ENCODE data around the gene NCLN. TPM values are rescaled to one million over a fixed set of nuclear protein-coding genes. Genes with fewer than 3 reads are reported as not detected.
A peak's percentile ranks its signal among the peaks of the same experiment; 100 is the strongest.

Gene NCLN
- total and polyA plus RNA-seq, 9 of the 15 experiments (the other 6 are each of a cell fraction or from before 2014, with no cell fraction given): 3.8 to 126 (median 39.6) TPM

GRCh38 chr19:3146677-3147100 lies 39.0 kb upstream of the NCLN start (continued):
- TF ChIP-seq RAD21 (CRISPR knock-in tag; conservative IDR thresholded peaks at IDR 0.05 in 1 of 2, IDR thresholded peaks at IDR 0.05 in 1 of 2): peak; percentile 40 to 70
- TF ChIP-seq, protein P1, sequence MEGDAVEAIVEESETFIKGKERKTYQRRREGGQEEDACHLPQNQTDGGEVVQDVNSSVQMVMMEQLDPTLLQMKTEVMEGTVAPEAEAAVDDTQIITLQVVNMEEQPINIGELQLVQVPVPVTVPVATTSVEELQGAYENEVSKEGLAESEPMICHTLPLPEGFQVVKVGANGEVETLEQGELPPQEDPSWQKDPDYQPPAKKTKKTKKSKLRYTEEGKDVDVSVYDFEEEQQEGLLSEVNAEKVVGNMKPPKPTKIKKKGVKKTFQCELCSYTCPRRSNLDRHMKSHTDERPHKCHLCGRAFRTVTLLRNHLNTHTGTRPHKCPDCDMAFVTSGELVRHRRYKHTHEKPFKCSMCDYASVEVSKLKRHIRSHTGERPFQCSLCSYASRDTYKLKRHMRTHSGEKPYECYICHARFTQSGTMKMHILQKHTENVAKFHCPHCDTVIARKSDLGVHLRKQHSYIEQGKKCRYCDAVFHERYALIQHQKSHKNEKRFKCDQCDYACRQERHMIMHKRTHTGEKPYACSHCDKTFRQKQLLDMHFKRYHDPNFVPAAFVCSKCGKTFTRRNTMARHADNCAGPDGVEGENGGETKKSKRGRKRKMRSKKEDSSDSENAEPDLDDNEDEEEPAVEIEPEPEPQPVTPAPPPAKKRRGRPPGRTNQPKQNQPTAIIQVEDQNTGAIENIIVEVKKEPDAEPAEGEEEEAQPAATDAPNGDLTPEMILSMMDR (IDR thresholded peaks at IDR 0.05 in 2 of 3, conservative IDR thresholded peaks at IDR 0.05 in 1 of 3; ENCODE audit: insufficient read depth in 2 of 3, low read depth in 1 of 3, low read length in 3 of 3): peak; percentile 69 to 93 (median 88)
- TF ChIP-seq KDM1A (IDR thresholded peaks at IDR 0.05): peak; percentile 93 to 96
- peak; percentile 38; the same call in 1 of the 2 replicates for TF ChIP-seq GATAD2B (IDR thresholded peaks at IDR 0.05; ENCODE audit: borderline replicate concordance)
- TF ChIP-seq ZNF830 (CRISPR knock-in tag; IDR thresholded peaks at IDR 0.05): no peak
- TF ChIP-seq CBX1 (IDR thresholded peaks at IDR 0.05; ENCODE audit: low read depth): peak; percentile 96; the same call in 1 of the 2 replicates
- TF ChIP-seq NFIC (IDR thresholded peaks at IDR 0.05): peak; percentile 67
- TF ChIP-seq, protein P2, sequence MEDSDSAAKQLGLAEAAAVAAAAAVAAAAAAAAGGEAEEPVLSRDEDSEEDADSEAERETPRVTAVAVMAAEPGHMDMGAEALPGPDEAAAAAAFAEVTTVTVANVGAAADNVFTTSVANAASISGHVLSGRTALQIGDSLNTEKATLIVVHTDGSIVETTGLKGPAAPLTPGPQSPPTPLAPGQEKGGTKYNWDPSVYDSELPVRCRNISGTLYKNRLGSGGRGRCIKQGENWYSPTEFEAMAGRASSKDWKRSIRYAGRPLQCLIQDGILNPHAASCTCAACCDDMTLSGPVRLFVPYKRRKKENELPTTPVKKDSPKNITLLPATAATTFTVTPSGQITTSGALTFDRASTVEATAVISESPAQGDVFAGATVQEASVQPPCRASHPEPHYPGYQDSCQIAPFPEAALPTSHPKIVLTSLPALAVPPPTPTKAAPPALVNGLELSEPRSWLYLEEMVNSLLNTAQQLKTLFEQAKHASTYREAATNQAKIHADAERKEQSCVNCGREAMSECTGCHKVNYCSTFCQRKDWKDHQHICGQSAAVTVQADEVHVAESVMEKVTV (CRISPR knock-in tag; IDR thresholded peaks at IDR 0.05): peak; percentile 14; the same call in 1 of the 2 replicates
- TF ChIP-seq ZNF212 (CRISPR knock-in tag; IDR thresholded peaks at IDR 0.05): no peak
- peak; percentile 97 for TF ChIP-seq ZFP36 (IDR thresholded peaks at IDR 0.05; ENCODE audit: low read depth, low read length, partially characterized antibody)
- peak; percentile 21; the same call in 1 of the 2 replicates for TF ChIP-seq ZNF592 (IDR thresholded peaks at IDR 0.05)
- TF ChIP-seq ATF1 (CRISPR knock-in tag; IDR thresholded peaks at IDR 0.05): no peak
- no peak for TF ChIP-seq ATF1 (tag; IDR thresholded peaks at IDR 0.05)
- TF ChIP-seq ARID1B (IDR thresholded peaks at IDR 0.05): peak; percentile 13; the same call in 1 of the 2 replicates
- TF ChIP-seq PHF20 (IDR thresholded peaks at IDR 0.05; ENCODE audit: partially characterized antibody): peak; percentile 71
- peak in 1 of 2 experiments; percentile 54; a peak in 2 of 4 replicates for TF ChIP-seq MAZ (CRISPR knock-in tag; conservative IDR thresholded peaks at IDR 0.05 in 1 of 2, IDR thresholded peaks at IDR 0.05 in 1 of 2)
